HepG2 (cell line): Measurements from ENCODE around the gene TAT. TPM values are rescaled to one million over a fixed set of nuclear protein-coding genes. Genes with fewer than 3 reads are reported as not detected.

Source experiments
- AHR ChIP-seq: IDR thresholded peaks from 2 replicates; pipeline ENCODE4 v1.6.1; 2018; ENCODE audit warnings: missing genetic modification reagents, missing compliant biosample characterization
- HOXA3 ChIP-seq: sonication (generic); formaldehyde crosslinking; IDR thresholded peaks from 2 replicates; pipeline ENCODE4 v1.5.0; 2020; ENCODE audit warnings: missing genetic modification reagents
- RNF2 ChIP-seq: fragments of 450-650 bp; conservative IDR thresholded peaks from 2 replicates; pipeline ENCODE4 v1.6.1; 2016; ENCODE audit warnings: low read depth
- SAFB2 ChIP-seq: sonication (generic); formaldehyde crosslinking; IDR thresholded peaks from 2 replicates; pipeline ENCODE4 v1.5.1; 2020; ENCODE audit warnings: missing genetic modification reagents, low read depth, mild to moderate bottlenecking, borderline replicate concordance
- SOX6 ChIP-seq, 2 experiments: fragments of 450-650 bp in 1 of 2; sonication (generic) in 1 of 2; formaldehyde crosslinking in 1 of 2; IDR thresholded peaks; 2 replicates each; pipeline versions ENCODE4 v1.4.0 to v1.6.1; 2017 to 2020; ENCODE audit warnings: antibody characterized with exemption in 1 of 2, mild to moderate bottlenecking in 1 of 2, missing genetic modification reagents in 1 of 2
- SP4 ChIP-seq: sonication (generic); formaldehyde crosslinking; IDR thresholded peaks from 2 replicates; pipeline ENCODE4 v1.8.1; 2023; ENCODE audit warnings: mild to moderate bottlenecking, missing genetic modification reagents
- SPEN ChIP-seq: sonication (generic); formaldehyde crosslinking; IDR thresholded peaks from 2 replicates; pipeline ENCODE4 v1.5.1; 2020; ENCODE audit warnings: low read depth, mild to moderate bottlenecking, missing genetic modification reagents
- ZC3H13 ChIP-seq: sonication (generic); formaldehyde crosslinking; IDR thresholded peaks from 2 replicates; pipeline ENCODE4 v1.8.1; 2023; ENCODE audit warnings: mild to moderate bottlenecking, missing genetic modification reagents, moderate library complexity
- ZNF296 ChIP-seq: sonication (generic); formaldehyde crosslinking; conservative IDR thresholded peaks from 2 replicates; pipeline ENCODE4 v1.5.0; 2020; ENCODE audit warnings: mild to moderate bottlenecking, missing genetic modification reagents
- ZNF567 ChIP-seq: sonication (generic); formaldehyde crosslinking; IDR thresholded peaks from 2 replicates; pipeline ENCODE4 v1.8.1; 2023; ENCODE audit warnings: mild to moderate bottlenecking, missing genetic modification reagents, borderline replicate concordance
- ZNF605 ChIP-seq: sonication (generic); formaldehyde crosslinking; IDR thresholded peaks from 2 replicates; pipeline ENCODE4 v1.8.0; 2022; ENCODE audit warnings: mild to moderate bottlenecking, missing genetic modification reagents
- ZNF776 ChIP-seq: sonication (generic); formaldehyde crosslinking; IDR thresholded peaks from 2 replicates; pipeline ENCODE4 v1.4.0; 2020; ENCODE audit warnings: mild to moderate bottlenecking, missing genetic modification reagents
- ZNF816 ChIP-seq: sonication (generic); formaldehyde crosslinking; IDR thresholded peaks from 2 replicates; pipeline ENCODE4 v1.8.0; 2022; ENCODE audit warnings: missing genetic modification reagents, mild to moderate bottlenecking, borderline replicate concordance
- ZNF850 ChIP-seq: sonication (generic); formaldehyde crosslinking; conservative IDR thresholded peaks from 2 replicates; pipeline ENCODE4 v1.9.0; 2021; ENCODE audit warnings: mild to moderate bottlenecking, missing genetic modification reagents
- ZNF891 ChIP-seq: sonication (generic); formaldehyde crosslinking; IDR thresholded peaks from 2 replicates; pipeline ENCODE4 v1.5.0; 2020; ENCODE audit warnings: mild to moderate bottlenecking, missing genetic modification reagents
- polyA plus RNA-seq, 8 experiments: library from polyadenylated mRNA; depleted of rRNA in 3 of 8; stranded (reverse) in 7 of 8; unstranded in 1 of 8; fragments of >200 nt; fragmentation: Illumina TruSeq in 4 of 8; extraction: Trizol in 4 of 8; gene quantifications; 2 replicates each; pipeline versions ENCODE4 v1.2.1 to v1.2.3, GENCODE V29; 2011 to 2016; ENCODE audit warnings: low read depth in 4 of 8, missing spikeins in 1 of 8, mixed read lengths in 1 of 8; ENCODE audit not compliant: insufficient read depth in 1 of 8
- total RNA-seq, 5 experiments: library from RNA; depleted of rRNA; stranded (reverse); fragments of >200 nt; fragmentation: Illumina TruSeq; extraction: Trizol; gene quantifications; 2 replicates each; pipeline ENCODE4 v1.2.3, GENCODE V29; 2016; ENCODE audit warnings: low read depth in 1 of 5
- TF ChIP-seq, protein P1 (sequence below): sonication (generic); formaldehyde crosslinking; IDR thresholded peaks from 2 replicates; pipeline ENCODE4 v1.8.1; 2023; ENCODE audit warnings: mild to moderate bottlenecking, missing genetic modification reagents
- TF ChIP-seq, protein P2 (sequence below): sonication (generic); formaldehyde crosslinking; IDR thresholded peaks from 2 replicates; pipeline ENCODE4 v1.4.0; 2020; ENCODE audit warnings: missing genetic modification reagents, mild to moderate bottlenecking, borderline replicate concordance
- TF ChIP-seq, protein P3 (sequence below): sonication (generic); formaldehyde crosslinking; IDR thresholded peaks from 2 replicates; pipeline ENCODE4 v1.4.0; 2020; ENCODE audit warnings: missing genetic modification reagents

Gene TAT
- total and polyA plus RNA-seq, 2 of the 13 experiments (the other 11 are each of a cell fraction or from before 2014, with no cell fraction given): 1.6 to 5.8 TPM

DNA sequence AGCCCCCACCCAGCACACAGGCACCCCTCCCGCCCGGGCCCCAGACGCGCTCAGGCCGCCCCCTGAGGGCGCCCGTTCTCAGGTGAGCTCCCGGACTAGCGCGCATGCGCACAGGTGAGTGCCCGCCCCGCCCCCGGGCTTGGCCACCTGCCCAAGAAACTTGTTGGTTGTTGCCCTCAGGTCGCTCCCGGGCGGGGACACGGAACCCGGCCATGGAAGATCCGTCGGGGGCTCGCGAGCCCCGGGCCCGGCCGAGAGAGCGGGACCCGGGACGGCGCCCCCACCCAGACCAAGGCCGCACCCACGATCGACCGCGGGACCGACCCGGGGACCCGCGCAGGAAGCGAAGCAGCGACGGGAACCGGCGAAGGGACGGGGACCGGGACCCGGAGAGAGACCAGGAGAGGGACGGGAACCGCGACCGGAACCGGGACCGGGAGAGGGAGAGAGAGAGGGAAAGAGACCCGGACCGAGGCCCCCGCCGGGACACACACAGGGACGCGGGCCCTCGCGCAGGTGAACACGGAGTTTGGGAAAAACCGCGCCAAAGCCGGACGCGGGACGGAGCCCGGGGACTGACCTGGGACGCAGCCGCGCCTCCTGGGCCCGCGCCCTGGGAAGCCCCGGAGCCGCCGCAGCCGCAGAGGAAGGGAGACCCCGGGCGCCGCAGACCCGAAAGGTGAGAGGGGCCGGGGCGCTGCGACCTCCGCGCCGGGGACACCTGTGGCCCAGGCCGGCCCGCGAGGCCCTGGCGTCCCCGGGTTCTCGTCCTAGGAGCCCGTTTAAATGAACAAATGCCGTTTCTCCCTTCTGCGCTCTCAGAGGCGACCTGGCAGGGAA is 49.3 kb upstream of the TAT start, which contains the start of gene MARVELD3 (continued):
- TF ChIP-seq ZC3H13 (CRISPR knock-in tag): 0 out of 2 replicates have a peak, but pooled peaks have one; percentile 14
- TF ChIP-seq SOX6 (IDR thresholded peaks at IDR 0.05): no peak
- no peak for TF ChIP-seq SOX6 (CRISPR knock-in tag; IDR thresholded peaks at IDR 0.05)
- TF ChIP-seq, protein P1, sequence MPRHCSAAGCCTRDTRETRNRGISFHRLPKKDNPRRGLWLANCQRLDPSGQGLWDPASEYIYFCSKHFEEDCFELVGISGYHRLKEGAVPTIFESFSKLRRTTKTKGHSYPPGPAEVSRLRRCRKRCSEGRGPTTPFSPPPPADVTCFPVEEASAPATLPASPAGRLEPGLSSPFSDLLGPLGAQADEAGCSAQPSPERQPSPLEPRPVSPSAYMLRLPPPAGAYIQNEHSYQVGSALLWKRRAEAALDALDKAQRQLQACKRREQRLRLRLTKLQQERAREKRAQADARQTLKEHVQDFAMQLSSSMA (CRISPR knock-in tag): peak; percentile 43; the same call in 1 of the 2 replicates
- TF ChIP-seq ZNF296: no peak
- TF ChIP-seq SAFB2 (CRISPR knock-in tag): 0 out of 2 replicates have a peak, but pooled peaks have one; percentile 50
- peak; percentile 91 for TF ChIP-seq ZNF605 (CRISPR knock-in tag)
- TF ChIP-seq, protein P2, sequence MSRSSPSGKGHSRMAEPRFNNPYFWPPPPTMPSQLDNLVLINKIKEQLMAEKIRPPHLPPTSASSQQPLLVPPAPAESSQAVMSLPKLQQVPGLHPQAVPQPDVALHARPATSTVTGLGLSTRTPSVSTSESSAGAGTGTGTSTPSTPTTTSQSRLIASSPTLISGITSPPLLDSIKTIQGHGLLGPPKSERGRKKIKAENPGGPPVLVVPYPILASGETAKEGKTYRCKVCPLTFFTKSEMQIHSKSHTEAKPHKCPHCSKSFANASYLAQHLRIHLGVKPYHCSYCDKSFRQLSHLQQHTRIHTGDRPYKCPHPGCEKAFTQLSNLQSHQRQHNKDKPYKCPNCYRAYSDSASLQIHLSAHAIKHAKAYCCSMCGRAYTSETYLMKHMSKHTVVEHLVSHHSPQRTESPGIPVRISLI (CRISPR knock-in tag): peak; percentile 34; the same call in 1 of the 2 replicates
- TF ChIP-seq ZNF816: no peak
- TF ChIP-seq HOXA3: peak; percentile 34
- peak; percentile 35; the same call in 1 of the 2 replicates for TF ChIP-seq AHR
- peak; percentile 48; the same call in 1 of the 2 replicates for TF ChIP-seq SP4
- TF ChIP-seq ZNF776 (CRISPR knock-in tag): peak; percentile 78; the same call in 1 of the 2 replicates
- TF ChIP-seq, protein P3, sequence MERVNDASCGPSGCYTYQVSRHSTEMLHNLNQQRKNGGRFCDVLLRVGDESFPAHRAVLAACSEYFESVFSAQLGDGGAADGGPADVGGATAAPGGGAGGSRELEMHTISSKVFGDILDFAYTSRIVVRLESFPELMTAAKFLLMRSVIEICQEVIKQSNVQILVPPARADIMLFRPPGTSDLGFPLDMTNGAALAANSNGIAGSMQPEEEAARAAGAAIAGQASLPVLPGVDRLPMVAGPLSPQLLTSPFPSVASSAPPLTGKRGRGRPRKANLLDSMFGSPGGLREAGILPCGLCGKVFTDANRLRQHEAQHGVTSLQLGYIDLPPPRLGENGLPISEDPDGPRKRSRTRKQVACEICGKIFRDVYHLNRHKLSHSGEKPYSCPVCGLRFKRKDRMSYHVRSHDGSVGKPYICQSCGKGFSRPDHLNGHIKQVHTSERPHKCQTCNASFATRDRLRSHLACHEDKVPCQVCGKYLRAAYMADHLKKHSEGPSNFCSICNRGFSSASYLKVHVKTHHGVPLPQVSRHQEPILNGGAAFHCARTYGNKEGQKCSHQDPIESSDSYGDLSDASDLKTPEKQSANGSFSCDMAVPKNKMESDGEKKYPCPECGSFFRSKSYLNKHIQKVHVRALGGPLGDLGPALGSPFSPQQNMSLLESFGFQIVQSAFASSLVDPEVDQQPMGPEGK: no peak; the same call in 1 of the 2 replicates
- TF ChIP-seq SPEN (CRISPR knock-in tag): peak; percentile 65
- no peak for TF ChIP-seq ZNF567
- 0 out of 2 replicates have a peak, but pooled peaks have one; percentile 15 for TF ChIP-seq ZNF891
- TF ChIP-seq RNF2: 0 out of 2 replicates have a peak, but pooled peaks have one; percentile 31
- TF ChIP-seq ZNF850 (CRISPR knock-in tag): peak; percentile 8; the same call in 1 of the 2 replicates
